RWPE2 (cell line): ENCODE measurements around the gene RMND5A.

ENCODE experiments used
- ATAC-seq: fragments of 200-7000 bp; cut with Tn5 transposase; 3 replicates; pipeline ENCODE4 v1.9.1; 2021; ENCODE audit warnings: low read depth
- DNase-seq: peaks from one replicate; pipeline ENCODE4 v3.0.0-alpha.2; 2020; ENCODE audit warnings: low spot score
- H3K27ac ChIP-seq: fragments of 450-650 bp; 2 replicates; pipeline ENCODE4 v1.5.1; 2017; ENCODE audit warnings: mild to moderate bottlenecking; ENCODE audit not compliant: poor library complexity, severe bottlenecking
- H3K27me3 ChIP-seq: fragments of 250-450 bp; sonication (Bioruptor Pico); 2 replicates; pipeline ENCODE4 v1.5.1; 2021; ENCODE audit warnings: mild to moderate bottlenecking, moderate library complexity; ENCODE audit not compliant: insufficient read depth, poor library complexity, severe bottlenecking
- H3K36me3 ChIP-seq: fragments of 250-450 bp; sonication (Bioruptor Pico); 2 replicates; pipeline ENCODE4 v1.5.1; 2020; ENCODE audit warnings: low read depth, mild to moderate bottlenecking, moderate library complexity
- H3K4me1 ChIP-seq: fragments of 250-450 bp; sonication (Bioruptor Pico); 2 replicates; pipeline ENCODE4 v1.5.1; 2021; ENCODE audit warnings: mild to moderate bottlenecking, moderate library complexity; ENCODE audit not compliant: insufficient read depth, poor library complexity, severe bottlenecking
- H3K4me3 ChIP-seq: fragments of 250-450 bp; sonication (Bioruptor Pico); 2 replicates; pipeline ENCODE4 v1.5.1; 2021; ENCODE audit warnings: mild to moderate bottlenecking, moderate library complexity; ENCODE audit not compliant: severe bottlenecking
- H3K9me3 ChIP-seq: fragments of 250-450 bp; sonication (Bioruptor Pico); 2 replicates; pipeline ENCODE4 v1.5.1; 2021; ENCODE audit warnings: mild to moderate bottlenecking, moderate library complexity; ENCODE audit not compliant: severe bottlenecking
- TF ChIP-seq, protein P1 (sequence below): fragments of 450-650 bp; IDR thresholded peaks from one replicate; pipeline ENCODE4 v1.5.1; 2017; ENCODE audit warnings: mild to moderate bottlenecking, moderate library complexity; ENCODE audit not compliant: poor library complexity, severe bottlenecking

Gene RMND5A

DNA sequence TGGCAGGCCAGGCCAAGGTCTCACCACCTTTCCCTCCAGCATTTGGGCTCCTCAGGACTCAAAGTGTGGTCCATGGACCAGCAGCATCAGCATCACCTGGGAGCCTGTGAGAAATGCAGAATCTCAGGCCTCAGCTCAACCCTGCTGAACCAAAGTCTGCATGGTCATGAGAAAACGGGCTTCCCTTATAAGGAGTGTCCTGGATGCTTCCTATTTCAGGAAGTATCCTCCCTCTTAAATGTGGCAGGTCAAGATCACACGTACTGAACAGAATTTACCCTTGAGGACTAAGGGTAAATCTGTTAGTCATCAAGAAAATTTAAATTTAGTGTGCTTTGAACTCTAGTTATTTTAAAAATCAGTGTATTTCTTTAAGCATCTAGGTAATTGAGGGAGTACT lies 58.9 kb downstream of the RMND5A start:
- ATAC-seq: no peak
- DNase-seq: no peak
- TF ChIP-seq, protein P1, sequence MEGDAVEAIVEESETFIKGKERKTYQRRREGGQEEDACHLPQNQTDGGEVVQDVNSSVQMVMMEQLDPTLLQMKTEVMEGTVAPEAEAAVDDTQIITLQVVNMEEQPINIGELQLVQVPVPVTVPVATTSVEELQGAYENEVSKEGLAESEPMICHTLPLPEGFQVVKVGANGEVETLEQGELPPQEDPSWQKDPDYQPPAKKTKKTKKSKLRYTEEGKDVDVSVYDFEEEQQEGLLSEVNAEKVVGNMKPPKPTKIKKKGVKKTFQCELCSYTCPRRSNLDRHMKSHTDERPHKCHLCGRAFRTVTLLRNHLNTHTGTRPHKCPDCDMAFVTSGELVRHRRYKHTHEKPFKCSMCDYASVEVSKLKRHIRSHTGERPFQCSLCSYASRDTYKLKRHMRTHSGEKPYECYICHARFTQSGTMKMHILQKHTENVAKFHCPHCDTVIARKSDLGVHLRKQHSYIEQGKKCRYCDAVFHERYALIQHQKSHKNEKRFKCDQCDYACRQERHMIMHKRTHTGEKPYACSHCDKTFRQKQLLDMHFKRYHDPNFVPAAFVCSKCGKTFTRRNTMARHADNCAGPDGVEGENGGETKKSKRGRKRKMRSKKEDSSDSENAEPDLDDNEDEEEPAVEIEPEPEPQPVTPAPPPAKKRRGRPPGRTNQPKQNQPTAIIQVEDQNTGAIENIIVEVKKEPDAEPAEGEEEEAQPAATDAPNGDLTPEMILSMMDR: no peak
- Histone ChIP-seq H3K36me3 (peaks cover 11% of the 10 kb centered on the region), H3K4me3 (no peak overlapping the region), H3K27me3 (no peaks in the 10 kb centered on the region), H3K27ac (no peak overlapping the region), H3K9me3 (no peaks in the 10 kb centered on the region), H3K4me1 (no peaks in the 10 kb centered on the region)

GRCh38 chr2:86779971-86780370 lies 59.9 kb downstream of the RMND5A start:
- H3K9me3 ChIP-seq: no peaks in the 10 kb centered on the region
- TF ChIP-seq, protein P1: no peak
- H3K27me3 ChIP-seq: no peaks in the 10 kb centered on the region
- no peaks in the 10 kb centered on the region for H3K4me1 ChIP-seq
- no peak overlapping the region for H3K27ac ChIP-seq
- 0 out of 2 replicates have a peak, but pooled peaks cover 4% of the 10 kb centered on the region for H3K36me3 ChIP-seq
- ATAC-seq: no peak
- H3K4me3 ChIP-seq: no peak overlapping the region
- no peak for DNase-seq

- Histone ChIP-seq H3K4me1 (no peaks in the 10 kb centered on the region), H3K36me3 (no peaks in the 10 kb centered on the region), H3K9me3 (no peaks in the 10 kb centered on the region), H3K27me3 (no peaks in the 10 kb centered on the region), H3K4me3 (no peak overlapping the region), H3K27ac (no peak overlapping the region)
- ATAC-seq: no peak
- TF ChIP-seq, protein P1: no peak
- DNase-seq: no peak
Observed at GRCh38 chr2:86781363-86781762, 61.3 kb downstream of the RMND5A start.

GRCh38 chr2:86782748-86783147 lies 62.7 kb downstream of the RMND5A start:
- H3K4me3 ChIP-seq: no peak overlapping the region
- H3K27me3 ChIP-seq: peaks cover 6% of the 10 kb centered on the region
- DNase-seq (no peak), ATAC-seq (no peak)
- H3K27ac ChIP-seq: no peak overlapping the region
- no peaks in the 10 kb centered on the region for H3K4me1 ChIP-seq
- H3K9me3 ChIP-seq: no peaks in the 10 kb centered on the region
- H3K36me3 ChIP-seq: no peaks in the 10 kb centered on the region
- TF ChIP-seq, protein P1: no peak

GRCh38 chr2:86783615-86784339 lies 63.7 kb downstream of the RMND5A start:
- Histone ChIP-seq H3K4me3 (no peak overlapping the region), H3K4me1 (no peaks in the 10 kb centered on the region), H3K9me3 (no peaks in the 10 kb centered on the region), H3K27me3 (peaks cover 16% of the 10 kb centered on the region), H3K36me3 (no peaks in the 10 kb centered on the region), H3K27ac (no peak overlapping the region)
- ATAC-seq: no peak
- DNase-seq: no peak
- TF ChIP-seq, protein P1: no peak
